ENCODE measurements around the gene SNRPD3. TPM values are rescaled to one million over a fixed set of nuclear protein-coding genes. Genes with fewer than 3 reads are reported as not detected.

SNRPD3 gene
- total and polyA plus RNA-seq, 9 of the 15 experiments (the other 6 are each of a cell fraction or from before 2014, with no cell fraction given), result 131 to 366 (median 274) TPM

DNA sequence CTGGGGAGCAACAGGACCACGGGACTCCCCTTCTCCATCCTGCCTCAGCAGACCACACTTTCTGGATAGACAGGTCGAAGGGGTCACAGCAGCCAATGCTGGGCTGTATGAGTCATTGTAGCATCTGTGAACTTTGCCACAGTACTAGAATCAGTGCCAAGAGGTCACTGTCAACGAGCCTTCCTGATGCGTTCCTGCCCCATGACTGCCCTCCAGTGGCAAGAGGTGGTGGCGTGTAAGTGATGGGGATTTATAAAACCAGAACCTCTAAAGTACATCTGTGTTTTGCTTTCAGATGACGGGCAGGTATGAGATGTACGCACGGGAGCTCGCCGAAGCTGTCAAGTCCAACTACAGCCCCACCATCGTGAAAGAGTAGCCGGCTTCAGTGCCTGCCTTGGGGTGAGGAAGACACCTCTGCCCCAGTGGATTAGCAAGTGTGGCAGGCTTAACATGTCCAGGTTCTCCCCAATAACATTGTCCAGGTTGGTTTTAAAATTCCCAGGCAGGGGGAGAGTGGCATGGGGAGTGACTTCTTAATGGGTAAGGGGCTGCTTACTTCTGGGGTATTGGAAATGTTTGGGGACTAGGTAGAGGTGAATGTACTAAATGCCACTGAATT, 30.3 kb upstream of the SNRPD3 start (continued):
- TF ChIP-seq, protein P1, sequence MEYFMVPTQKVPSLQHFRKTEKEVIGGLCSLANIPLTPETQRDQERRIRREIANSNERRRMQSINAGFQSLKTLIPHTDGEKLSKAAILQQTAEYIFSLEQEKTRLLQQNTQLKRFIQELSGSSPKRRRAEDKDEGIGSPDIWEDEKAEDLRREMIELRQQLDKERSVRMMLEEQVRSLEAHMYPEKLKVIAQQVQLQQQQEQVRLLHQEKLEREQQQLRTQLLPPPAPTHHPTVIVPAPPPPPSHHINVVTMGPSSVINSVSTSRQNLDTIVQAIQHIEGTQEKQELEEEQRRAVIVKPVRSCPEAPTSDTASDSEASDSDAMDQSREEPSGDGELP (CRISPR knock-in tag; IDR thresholded peaks at IDR 0.05; ENCODE audit: borderline replicate concordance), result peak; percentile 72; the same call in 1 of the 2 replicates
- TF ChIP-seq MYNN (IDR thresholded peaks at IDR 0.05) (0 out of 2 replicates have a peak, but pooled peaks have one; percentile 35), MYNN (CRISPR knock-in tag; IDR thresholded peaks at IDR 0.05) (no peak), ZNF584 (CRISPR knock-in tag; IDR thresholded peaks at IDR 0.05; ENCODE audit: low read depth) (no peak), ARNT (IDR thresholded peaks at IDR 0.05) (no peak), ZNF408 (CRISPR knock-in tag; IDR thresholded peaks at IDR 0.05; ENCODE audit: low read depth) (no peak), NFIC (IDR thresholded peaks at IDR 0.05) (peak; percentile 39), TAF15 (IDR thresholded peaks at IDR 0.05; ENCODE audit: low read depth, low read length) (no peak), ZNF174 (CRISPR knock-in tag; IDR thresholded peaks at IDR 0.05) (no peak), NFE2 (IDR thresholded peaks at IDR 0.05; ENCODE audit: low read depth) (0 out of 2 replicates have a peak, but pooled peaks have one; percentile 4), ZFPM2 (CRISPR knock-in tag; IDR thresholded peaks at IDR 0.05) (no peak), SMARCB1 (IDR thresholded peaks at IDR 0.05; ENCODE audit: insufficient read length, low read depth) (no peak), PHF21A (IDR thresholded peaks at IDR 0.05; ENCODE audit: borderline replicate concordance, low read depth) (peak; percentile 13; the same call in 1 of the 2 replicates), TCFL5 (CRISPR knock-in tag; conservative IDR thresholded peaks at IDR 0.05) (no peak), ESRRA (IDR thresholded peaks at IDR 0.05; ENCODE audit: borderline replicate concordance, low read depth) (peak; percentile 48; the same call in 1 of the 2 replicates), ZNF830 (CRISPR knock-in tag; IDR thresholded peaks at IDR 0.05) (no peak), BCL6 (CRISPR knock-in tag; IDR thresholded peaks at IDR 0.05) (no peak), KLF6 (CRISPR knock-in tag; IDR thresholded peaks at IDR 0.05; ENCODE audit: borderline replicate concordance) (no peak)
- TF ChIP-seq, protein P2, sequence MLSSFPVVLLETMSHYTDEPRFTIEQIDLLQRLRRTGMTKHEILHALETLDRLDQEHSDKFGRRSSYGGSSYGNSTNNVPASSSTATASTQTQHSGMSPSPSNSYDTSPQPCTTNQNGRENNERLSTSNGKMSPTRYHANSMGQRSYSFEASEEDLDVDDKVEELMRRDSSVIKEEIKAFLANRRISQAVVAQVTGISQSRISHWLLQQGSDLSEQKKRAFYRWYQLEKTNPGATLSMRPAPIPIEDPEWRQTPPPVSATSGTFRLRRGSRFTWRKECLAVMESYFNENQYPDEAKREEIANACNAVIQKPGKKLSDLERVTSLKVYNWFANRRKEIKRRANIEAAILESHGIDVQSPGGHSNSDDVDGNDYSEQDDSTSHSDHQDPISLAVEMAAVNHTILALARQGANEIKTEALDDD (IDR thresholded peaks at IDR 0.05), result no peak
- TF ChIP-seq, protein P3, sequence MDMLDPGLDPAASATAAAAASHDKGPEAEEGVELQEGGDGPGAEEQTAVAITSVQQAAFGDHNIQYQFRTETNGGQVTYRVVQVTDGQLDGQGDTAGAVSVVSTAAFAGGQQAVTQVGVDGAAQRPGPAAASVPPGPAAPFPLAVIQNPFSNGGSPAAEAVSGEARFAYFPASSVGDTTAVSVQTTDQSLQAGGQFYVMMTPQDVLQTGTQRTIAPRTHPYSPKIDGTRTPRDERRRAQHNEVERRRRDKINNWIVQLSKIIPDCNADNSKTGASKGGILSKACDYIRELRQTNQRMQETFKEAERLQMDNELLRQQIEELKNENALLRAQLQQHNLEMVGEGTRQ (CRISPR knock-in tag; IDR thresholded peaks at IDR 0.05), result no peak
- TF ChIP-seq, protein P4, sequence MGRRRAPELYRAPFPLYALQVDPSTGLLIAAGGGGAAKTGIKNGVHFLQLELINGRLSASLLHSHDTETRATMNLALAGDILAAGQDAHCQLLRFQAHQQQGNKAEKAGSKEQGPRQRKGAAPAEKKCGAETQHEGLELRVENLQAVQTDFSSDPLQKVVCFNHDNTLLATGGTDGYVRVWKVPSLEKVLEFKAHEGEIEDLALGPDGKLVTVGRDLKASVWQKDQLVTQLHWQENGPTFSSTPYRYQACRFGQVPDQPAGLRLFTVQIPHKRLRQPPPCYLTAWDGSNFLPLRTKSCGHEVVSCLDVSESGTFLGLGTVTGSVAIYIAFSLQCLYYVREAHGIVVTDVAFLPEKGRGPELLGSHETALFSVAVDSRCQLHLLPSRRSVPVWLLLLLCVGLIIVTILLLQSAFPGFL (CRISPR knock-in tag; IDR thresholded peaks at IDR 0.05), result no peak
- TF ChIP-seq, protein P5, sequence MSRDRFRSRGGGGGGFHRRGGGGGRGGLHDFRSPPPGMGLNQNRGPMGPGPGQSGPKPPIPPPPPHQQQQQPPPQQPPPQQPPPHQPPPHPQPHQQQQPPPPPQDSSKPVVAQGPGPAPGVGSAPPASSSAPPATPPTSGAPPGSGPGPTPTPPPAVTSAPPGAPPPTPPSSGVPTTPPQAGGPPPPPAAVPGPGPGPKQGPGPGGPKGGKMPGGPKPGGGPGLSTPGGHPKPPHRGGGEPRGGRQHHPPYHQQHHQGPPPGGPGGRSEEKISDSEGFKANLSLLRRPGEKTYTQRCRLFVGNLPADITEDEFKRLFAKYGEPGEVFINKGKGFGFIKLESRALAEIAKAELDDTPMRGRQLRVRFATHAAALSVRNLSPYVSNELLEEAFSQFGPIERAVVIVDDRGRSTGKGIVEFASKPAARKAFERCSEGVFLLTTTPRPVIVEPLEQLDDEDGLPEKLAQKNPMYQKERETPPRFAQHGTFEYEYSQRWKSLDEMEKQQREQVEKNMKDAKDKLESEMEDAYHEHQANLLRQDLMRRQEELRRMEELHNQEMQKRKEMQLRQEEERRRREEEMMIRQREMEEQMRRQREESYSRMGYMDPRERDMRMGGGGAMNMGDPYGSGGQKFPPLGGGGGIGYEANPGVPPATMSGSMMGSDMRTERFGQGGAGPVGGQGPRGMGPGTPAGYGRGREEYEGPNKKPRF (IDR thresholded peaks at IDR 0.05; ENCODE audit: low read depth, low read length), result no peak
- TF ChIP-seq, protein P6, sequence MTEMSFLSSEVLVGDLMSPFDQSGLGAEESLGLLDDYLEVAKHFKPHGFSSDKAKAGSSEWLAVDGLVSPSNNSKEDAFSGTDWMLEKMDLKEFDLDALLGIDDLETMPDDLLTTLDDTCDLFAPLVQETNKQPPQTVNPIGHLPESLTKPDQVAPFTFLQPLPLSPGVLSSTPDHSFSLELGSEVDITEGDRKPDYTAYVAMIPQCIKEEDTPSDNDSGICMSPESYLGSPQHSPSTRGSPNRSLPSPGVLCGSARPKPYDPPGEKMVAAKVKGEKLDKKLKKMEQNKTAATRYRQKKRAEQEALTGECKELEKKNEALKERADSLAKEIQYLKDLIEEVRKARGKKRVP (CRISPR knock-in tag; IDR thresholded peaks at IDR 0.05), result no peak
